ENCODE data around the gene ASXL1.
"Not testable (repeated sequence)": the region's sequence is repeated elsewhere in the genome, so short reads cannot be mapped to it uniquely, and the experiment has no call there.

Gene ASXL1

GRCh38 chr20:32363492-32363891, 5.4 kb downstream of the ASXL1 start:
- no peak for DNase-seq

GRCh38 chr20:32364554-32365208, 6.5 kb downstream of the ASXL1 start:
- no peak for DNase-seq

- DNase-seq: no peak
Observed at GRCh38 chr20:32365564-32365963, 7.4 kb downstream of the ASXL1 start.

- no peak for DNase-seq
Observed at GRCh38 chr20:32366380-32366779, 8.2 kb downstream of the ASXL1 start.

GRCh38 chr20:32368323-32368722, 10.2 kb downstream of the ASXL1 start:
- DNase-seq: no peak

- no peak for DNase-seq
Observed at GRCh38 chr20:32368925-32369324, 10.8 kb downstream of the ASXL1 start.

GRCh38 chr20:32370897-32371296, 12.8 kb downstream of the ASXL1 start:
- DNase-seq: no peak

- no peak for DNase-seq
Observed at GRCh38 chr20:32378461-32378860, 20.3 kb downstream of the ASXL1 start.

- DNase-seq: not testable (repeated sequence)
Observed at GRCh38 chr20:32380037-32380436, 21.9 kb downstream of the ASXL1 start.

DNA sequence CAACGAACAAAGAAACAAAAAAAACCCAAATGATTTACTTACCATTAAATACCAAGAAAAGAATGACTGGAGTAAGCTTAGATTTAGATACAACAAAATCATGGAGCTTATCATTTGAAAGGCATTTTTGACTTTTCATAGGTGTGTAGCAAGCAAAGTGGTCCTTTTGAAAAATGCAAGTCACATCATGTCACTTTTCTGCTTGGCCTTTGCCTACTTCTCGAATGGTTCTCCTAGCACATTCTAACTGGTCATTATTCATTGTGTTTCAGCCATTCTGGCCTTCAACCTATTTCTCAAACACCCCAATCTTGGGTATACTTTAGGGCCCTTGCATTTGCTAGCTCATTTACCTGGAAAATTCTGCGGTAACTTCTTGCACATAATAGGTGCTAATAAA, 22.6 kb downstream of the ASXL1 start:
- DNase-seq: no peak

DNA sequence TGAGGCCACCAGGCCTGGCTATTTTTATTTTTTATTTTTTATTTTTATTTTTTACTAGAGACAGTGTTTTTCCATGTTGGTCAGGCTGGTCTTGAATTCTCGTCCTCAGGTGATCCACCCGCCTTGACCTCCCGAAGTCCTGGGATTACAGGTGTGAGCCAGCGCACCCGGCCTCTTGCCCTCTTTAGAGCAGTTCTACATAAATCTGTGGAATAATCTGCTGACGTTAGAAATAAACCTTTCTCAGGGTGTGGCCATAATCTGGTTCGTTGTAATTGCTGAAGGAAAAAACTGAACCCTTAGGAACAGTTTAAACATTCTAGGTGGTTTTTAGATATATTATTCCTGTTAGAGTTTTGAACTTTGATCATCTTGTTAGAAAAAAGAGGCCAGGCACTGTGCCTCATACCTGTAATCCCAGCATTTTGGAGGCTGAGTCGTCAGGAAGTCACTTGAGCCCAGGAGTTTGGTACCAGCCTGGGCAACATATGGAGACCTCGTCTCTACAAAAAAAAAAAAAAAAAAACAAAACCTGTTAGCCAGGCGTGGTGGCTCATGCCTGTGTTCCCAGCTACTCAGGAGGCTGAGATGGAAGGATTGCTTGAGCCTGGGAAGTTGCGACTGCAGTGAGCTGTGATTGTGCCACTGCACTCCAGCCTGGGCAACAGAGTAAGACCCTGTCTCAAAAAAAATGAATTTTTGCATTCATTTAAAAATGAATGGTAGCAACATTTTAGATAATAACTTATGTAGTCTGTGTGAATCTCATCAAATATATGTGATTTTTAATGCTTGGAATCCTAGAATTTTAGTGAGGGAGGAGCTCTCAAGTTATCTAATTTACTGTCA, 24.2 kb downstream of the ASXL1 start:
- DNase-seq: no peak

DNA sequence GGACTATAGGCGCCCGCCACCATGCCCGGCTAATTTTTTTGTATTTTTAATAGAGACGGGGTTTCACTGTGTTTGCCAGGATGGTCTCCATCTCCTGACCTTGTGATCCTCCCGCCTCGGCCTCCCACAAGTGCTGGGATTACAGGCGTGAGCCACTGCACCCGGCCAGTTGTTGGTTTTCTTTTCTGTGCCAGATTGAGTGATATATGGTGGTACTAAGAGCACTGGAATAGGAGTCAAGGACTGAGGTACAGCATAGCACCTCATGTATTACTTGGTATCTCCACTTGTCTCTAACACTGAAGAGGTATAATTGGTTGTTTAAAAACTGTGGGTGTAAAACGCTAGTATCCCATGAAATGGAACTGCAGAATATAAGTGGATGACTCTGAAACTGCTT, 25.3 kb downstream of the ASXL1 start:
- DNase-seq: not testable (repeated sequence)

DNA sequence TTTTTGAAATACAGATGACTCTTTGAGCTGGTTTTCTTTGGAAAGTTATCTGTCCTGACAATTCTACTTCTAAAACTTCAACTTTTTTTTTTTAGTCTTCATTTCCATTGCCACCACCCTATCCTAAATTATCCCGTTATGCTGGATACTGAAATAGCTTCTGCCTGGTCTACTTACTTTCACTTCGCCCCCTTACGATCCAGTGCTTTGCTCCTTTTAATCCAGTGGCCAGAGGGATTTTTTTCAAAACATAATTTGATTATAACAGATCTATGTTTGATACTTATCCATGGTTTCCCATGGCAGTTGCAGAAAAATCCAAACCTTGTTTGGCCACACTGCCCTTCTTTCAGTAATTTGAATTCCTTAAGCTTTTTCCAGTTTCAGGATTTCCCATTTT, 27.4 kb downstream of the ASXL1 start:
- no peak for DNase-seq

GRCh38 chr20:32386091-32386490, 28.0 kb downstream of the ASXL1 start:
- no peak for DNase-seq

GRCh38 chr20:32387252-32387651, 29.1 kb downstream of the ASXL1 start:
- no peak for DNase-seq

- DNase-seq: no peak
Observed at GRCh38 chr20:32391003-32391402, 32.9 kb downstream of the ASXL1 start.

DNA sequence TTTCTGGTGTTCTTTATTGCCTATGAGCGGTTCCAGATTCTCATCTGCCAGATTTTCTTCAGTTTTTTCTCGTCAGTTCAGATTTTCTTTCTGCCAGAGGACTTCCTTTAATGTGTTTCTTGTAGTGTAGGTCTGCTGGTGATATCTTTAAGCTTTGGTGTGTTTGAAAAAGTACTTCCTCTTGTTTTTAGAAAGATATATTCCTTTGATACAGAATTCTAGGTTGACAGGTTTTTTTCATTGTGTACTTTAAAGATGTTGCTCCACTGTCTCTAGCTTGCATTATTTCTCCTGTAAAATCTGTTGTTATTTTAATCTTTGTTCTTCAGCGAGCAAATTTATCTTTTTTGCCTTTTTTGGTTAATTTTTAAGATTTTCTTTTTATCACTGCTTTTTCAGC, 36.9 kb downstream of the ASXL1 start:
- DNase-seq: no peak

- no peak for DNase-seq
Observed at GRCh38 chr20:32396646-32397160, 38.6 kb downstream of the ASXL1 start.

DNA sequence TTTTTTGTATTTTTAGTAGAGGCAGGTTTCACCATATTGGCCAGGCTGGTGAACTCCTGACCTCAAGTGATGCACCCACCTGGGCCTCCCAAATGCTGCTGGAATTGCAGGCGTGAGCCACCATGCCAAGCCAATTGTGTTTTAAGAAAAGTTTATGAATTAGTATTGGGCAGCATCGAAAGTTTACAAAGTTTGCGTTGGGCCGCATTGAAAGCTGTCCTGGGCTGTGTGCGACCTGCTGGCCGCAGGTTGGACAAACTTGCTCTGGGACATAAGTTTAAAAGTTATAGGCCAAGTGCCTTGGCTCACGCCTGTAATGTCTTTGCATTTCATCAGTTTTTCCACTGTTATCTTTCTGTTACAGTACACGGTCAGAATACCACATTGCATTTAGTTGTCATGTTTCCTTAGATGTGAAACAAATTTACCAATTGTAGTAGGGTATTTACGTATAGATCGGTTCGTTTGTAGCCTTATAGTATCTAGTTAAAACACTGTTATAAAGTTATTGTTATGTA, 39.5 kb downstream of the ASXL1 start:
- no peak for DNase-seq

DNA sequence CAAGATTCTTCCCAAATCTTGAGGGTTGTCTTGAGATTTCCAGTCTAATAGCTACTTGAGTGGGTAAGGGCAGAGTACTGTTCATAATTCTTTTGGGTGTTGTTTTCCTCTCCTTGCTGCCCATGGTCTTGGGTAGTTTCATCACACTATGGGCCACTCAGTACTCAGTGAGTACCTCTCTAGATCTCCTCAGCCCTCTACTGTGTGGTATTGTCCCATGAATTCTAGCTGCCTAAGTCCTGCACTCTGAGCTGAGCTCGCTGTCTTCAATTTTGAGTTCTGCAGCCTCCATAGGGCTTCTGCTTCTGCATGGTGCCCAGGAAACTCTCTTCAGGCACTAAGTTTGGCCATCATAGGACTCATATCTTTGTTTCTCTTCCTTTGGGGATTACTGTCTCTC, 42.3 kb downstream of the ASXL1 start:
- DNase-seq: no peak

DNA sequence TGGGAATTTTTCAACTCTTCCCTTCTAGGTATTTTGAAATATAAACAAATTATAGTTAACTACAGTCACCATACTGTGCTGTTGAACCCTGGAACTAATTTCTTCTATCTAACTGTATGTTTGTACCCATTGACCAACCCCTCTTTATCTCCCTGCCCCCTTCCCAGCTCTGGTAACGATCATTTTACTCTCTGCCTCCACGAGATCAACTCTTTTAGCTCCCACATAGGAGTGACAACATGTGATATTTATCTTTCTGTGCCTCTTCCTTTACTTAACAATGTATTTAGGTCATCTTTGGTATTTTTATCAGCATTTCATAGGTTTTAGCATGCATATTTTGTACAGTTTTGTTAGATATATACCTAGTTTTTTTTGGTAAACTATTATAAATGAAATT, 45.9 kb downstream of the ASXL1 start:
- DNase-seq: no peak

- no peak for DNase-seq
Observed at GRCh38 chr20:32406701-32407100, 48.6 kb downstream of the ASXL1 start.

DNA sequence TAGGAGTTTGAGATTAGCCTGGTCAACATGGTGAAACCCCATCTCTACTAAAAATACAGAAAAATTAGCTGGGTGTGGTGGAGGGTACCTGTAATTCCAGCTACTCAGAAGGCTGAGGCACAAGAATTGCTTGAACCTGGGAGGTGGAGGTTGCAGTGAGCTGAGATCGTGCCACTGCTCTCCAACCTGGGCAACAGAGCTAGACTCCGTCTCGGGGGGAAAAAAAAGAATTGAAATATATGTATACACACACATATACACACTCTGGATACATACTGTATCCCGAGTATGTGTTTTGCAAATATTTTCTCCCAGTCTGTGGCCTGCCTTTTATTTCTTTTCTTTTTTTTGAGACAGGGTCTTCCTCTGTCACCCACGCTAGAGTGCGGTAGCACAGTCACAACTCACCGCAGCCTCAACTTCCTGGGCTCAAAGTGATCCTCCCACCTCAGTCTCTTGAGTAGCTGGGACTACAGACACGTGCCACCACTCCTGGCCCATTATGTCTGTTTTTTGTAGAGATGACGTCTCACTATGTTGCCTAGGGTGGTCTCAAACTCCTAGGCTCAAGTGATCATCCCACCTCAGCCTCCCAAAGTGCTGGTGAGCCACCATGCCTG, 49.1 kb downstream of the ASXL1 start:
- DNase-seq: peak; percentile 33
